GM23338 (cell line): Measurements from ENCODE around the gene HNRNPAB. TPM values are rescaled to one million over a fixed set of nuclear protein-coding genes. Genes with fewer than 3 reads are reported as not detected.

Experiments used
- ATAC-seq: fragments of 200-7000 bp; cut with Tn5 transposase; 3 replicates; pipeline ENCODE4 v1.9.1; 2020
- DNase-seq: peaks from one replicate; pipeline ENCODE4 v3.0.0-alpha.2; 2015; ENCODE audit warnings: low spot score
- H2AFZ ChIP-seq: fragments of 200-600 bp; sonication (generic); 2 replicates; pipeline ENCODE4 v1.8.0; 2016; ENCODE audit warnings: antibody characterized with exemption, mild to moderate bottlenecking, moderate library complexity
- H3F3A ChIP-seq: fragments of 200-600 bp; sonication (generic); replicated peaks from 2 replicates; pipeline ENCODE4 v1.8.0; 2017; ENCODE audit warnings: antibody characterized with exemption, mixed run types, low read depth
- H3K27ac ChIP-seq: fragments of 200-600 bp; sonication (generic); 2 replicates; pipeline ENCODE4 v1.6.1; 2016; ENCODE audit warnings: low read depth
- H3K27me3 ChIP-seq: fragments of 200-600 bp; sonication (generic); 2 replicates; pipeline ENCODE4 v1.8.0; 2016; ENCODE audit warnings: mild to moderate bottlenecking, mixed run types, moderate library complexity; ENCODE audit not compliant: insufficient read depth
- H3K36me3 ChIP-seq: fragments of 200-600 bp; sonication (generic); 2 replicates; pipeline ENCODE4 v1.8.0; 2016; ENCODE audit warnings: mild to moderate bottlenecking; ENCODE audit not compliant: insufficient read depth
- H3K4me1 ChIP-seq: fragments of 200-600 bp; sonication (generic); 2 replicates; pipeline ENCODE4 v1.8.0; 2016; ENCODE audit warnings: mild to moderate bottlenecking, moderate library complexity; ENCODE audit not compliant: insufficient read depth
- H3K4me2 ChIP-seq: fragments of 200-600 bp; sonication (generic); 2 replicates; pipeline ENCODE4 v1.7.1; 2017; ENCODE audit warnings: mixed run types
- H3K4me3 ChIP-seq: fragments of 200-600 bp; sonication (generic); 2 replicates; pipeline ENCODE4 v1.6.1; 2016; ENCODE audit warnings: mixed run types
- H3K79me2 ChIP-seq: fragments of 200-600 bp; sonication (generic); replicated peaks from 2 replicates; pipeline ENCODE4 v1.8.0; 2017; ENCODE audit warnings: mild to moderate bottlenecking; ENCODE audit not compliant: insufficient read depth
- H3K9me2 ChIP-seq: fragments of 200-600 bp; sonication (generic); 2 replicates; pipeline ENCODE4 v1.8.0; 2017; ENCODE audit not compliant: insufficient read depth
- H4K20me1 ChIP-seq: fragments of 200-600 bp; sonication (generic); replicated peaks from 2 replicates; pipeline ENCODE4 v1.8.0; 2017; ENCODE audit warnings: mild to moderate bottlenecking; ENCODE audit not compliant: insufficient read depth
- H3K27ac Mint-ChIP-seq: 2 replicates; pipeline ENCODE4 v1.8.0; 2020; ENCODE audit warnings: inconsistent platforms, mild to moderate bottlenecking, moderate library complexity, mixed read lengths
- H3K27me3 Mint-ChIP-seq: 3 replicates; pipeline ENCODE4 v1.8.0; 2022; ENCODE audit warnings: low read depth, mild to moderate bottlenecking, moderate library complexity, mixed read lengths, inconsistent platforms; ENCODE audit not compliant: insufficient read depth, poor library complexity
- H3K36me3 Mint-ChIP-seq: 3 replicates; pipeline ENCODE4 v1.8.0; 2021; ENCODE audit warnings: low read depth, mild to moderate bottlenecking, inconsistent platforms, moderate library complexity, mixed read lengths
- H3K4me1 Mint-ChIP-seq: 3 replicates; pipeline ENCODE4 v1.8.0; 2020; ENCODE audit warnings: mild to moderate bottlenecking, inconsistent platforms, mixed read lengths
- H3K4me3 Mint-ChIP-seq: 3 replicates; pipeline ENCODE4 v1.8.0; 2021; ENCODE audit warnings: moderate library complexity, mild to moderate bottlenecking, inconsistent platforms, mixed read lengths
- H3K9me3 Mint-ChIP-seq: 3 replicates; pipeline ENCODE4 v1.8.0; 2020; ENCODE audit warnings: moderate library complexity, mild to moderate bottlenecking, inconsistent platforms, mixed read lengths
- CTCF ChIP-seq, 2 experiments: fragments of 200-600 bp in 1 of 2; sonication (generic) in 1 of 2; conservative IDR thresholded peaks; 2 replicates each; pipeline versions ENCODE4 v1.5.1 to v1.6.1; 2016 to 2017; ENCODE audit warnings: antibody characterized with exemption in 2 of 2, low read depth in 2 of 2, mild to moderate bottlenecking in 2 of 2, moderate library complexity in 1 of 2
- EZH2 ChIP-seq: fragments of 200-600 bp; sonication (generic); IDR thresholded peaks from one replicate; pipeline ENCODE4 v1.8.0; 2017; ENCODE audit warnings: antibody characterized with exemption, mild to moderate bottlenecking, low read depth; ENCODE audit not compliant: unreplicated experiment
- EZH2phosphoT487 ChIP-seq: fragments of 200-600 bp; sonication (generic); IDR thresholded peaks from one replicate; pipeline ENCODE4 v1.8.1; 2018; ENCODE audit warnings: antibody characterized with exemption; ENCODE audit not compliant: unreplicated experiment
- POLR2AphosphoS5 ChIP-seq: IDR thresholded peaks from 2 replicates; pipeline ENCODE4 v1.6.1; 2016; ENCODE audit warnings: antibody characterized with exemption, low read depth
- ZNF114 ChIP-seq: fragments of 250-450 bp; sonication (Bioruptor Pico); IDR thresholded peaks from 2 replicates; pipeline ENCODE4 v1.5.0; 2020; ENCODE audit warnings: mild to moderate bottlenecking, moderate library complexity
- ZNF462 ChIP-seq: fragments of 250-450 bp; sonication (Bioruptor Pico); IDR thresholded peaks from 2 replicates; pipeline ENCODE4 v1.5.0; 2020; ENCODE audit warnings: mild to moderate bottlenecking, moderate library complexity
- polyA plus RNA-seq: library from polyadenylated mRNA; unstranded; fragments of >200 nt; fragmentation: Nextera tagmentation; extraction: Ambion mirVana; gene quantifications from 2 replicates; pipeline ENCODE4 v1.2.1, GENCODE V29; 2016
- total RNA-seq: library from RNA; depleted of rRNA; stranded (reverse); fragments of >200 nt; shearing (Covaris generic); gene quantifications from 2 replicates; pipeline ENCODE4 v1.2.3, GENCODE V29; 2014

Gene HNRNPAB
- total and polyA plus RNA-seq, 2 experiments from 2014 or later = 304 to 579 TPM

DNA sequence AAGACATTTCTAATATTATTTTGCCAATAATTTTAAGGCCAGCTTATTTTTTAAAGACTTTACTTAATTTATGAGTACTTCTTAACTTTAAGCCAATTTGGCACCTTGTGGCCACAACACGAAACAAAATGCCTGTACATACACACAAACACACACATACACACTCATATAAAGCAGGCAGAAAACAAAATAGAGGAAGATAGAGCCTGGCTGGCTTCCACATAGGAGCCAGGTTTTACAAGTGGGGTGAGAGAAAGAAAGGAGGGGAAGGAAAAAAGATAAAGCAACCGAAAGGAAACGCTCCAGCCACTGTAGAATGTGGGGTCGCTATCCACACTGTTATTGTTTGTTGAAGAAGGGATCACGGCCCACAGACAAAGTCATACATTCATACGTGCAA lies 27.5 kb upstream of the HNRNPAB start (continued):
- TF ChIP-seq ZNF462 (CRISPR knock-in tag) (no peak), POLR2AphosphoS5 (no peak), ZNF114 (no peak), EZH2phosphoT487 (no peak)

GRCh38 chr5:178177569-178177968 lies 26.8 kb upstream of the HNRNPAB start:
- peaks cover 16% of the 10 kb centered on the region; the same call in 1 of the 2 replicates for H3F3A ChIP-seq
- Mint-ChIP-seq H3K27ac (peak overlapping the region; percentile 62; the same call in 1 of the 2 replicates), H3K9me3 (peaks cover 26% of the 10 kb centered on the region), H3K4me3 (no peak overlapping the region), H3K4me1 (peaks cover 29% of the 10 kb centered on the region), H3K27me3 (peaks cover 12% of the 10 kb centered on the region), H3K36me3 (peaks cover 22% of the 10 kb centered on the region)
- peak overlapping the region; percentile 7; the same call in 1 of the 2 replicates for H3K27ac ChIP-seq
- peak; percentile 37 for ATAC-seq
- TF ChIP-seq EZH2 (no peak), CTCF (conservative IDR thresholded peaks at IDR 0.05; ENCODE audit: low read depth in 2 of 2) (peak; percentile 39 to 56)
- no peaks in the 10 kb centered on the region for H4K20me1 ChIP-seq
- DNase-seq = peak; percentile 72
- H3K36me3 ChIP-seq = no peaks in the 10 kb centered on the region
- no peaks in the 10 kb centered on the region for H3K9me2 ChIP-seq
- no peaks in the 10 kb centered on the region for H3K27me3 ChIP-seq
- peak overlapping the region; percentile 23; the same call in 1 of the 2 replicates for H2AFZ ChIP-seq
- H3K4me2 ChIP-seq = no peak overlapping the region
- no peak overlapping the region for H3K4me3 ChIP-seq
- H3K79me2 ChIP-seq = no peaks in the 10 kb centered on the region
- H3K4me1 ChIP-seq = peaks cover 26% of the 10 kb centered on the region
